ENCODE data around the gene THAP9.
"Not testable (repeated sequence)": the region's sequence is repeated elsewhere in the genome, so short reads cannot be mapped to it uniquely, and the experiment has no call there.

THAP9 gene

DNA sequence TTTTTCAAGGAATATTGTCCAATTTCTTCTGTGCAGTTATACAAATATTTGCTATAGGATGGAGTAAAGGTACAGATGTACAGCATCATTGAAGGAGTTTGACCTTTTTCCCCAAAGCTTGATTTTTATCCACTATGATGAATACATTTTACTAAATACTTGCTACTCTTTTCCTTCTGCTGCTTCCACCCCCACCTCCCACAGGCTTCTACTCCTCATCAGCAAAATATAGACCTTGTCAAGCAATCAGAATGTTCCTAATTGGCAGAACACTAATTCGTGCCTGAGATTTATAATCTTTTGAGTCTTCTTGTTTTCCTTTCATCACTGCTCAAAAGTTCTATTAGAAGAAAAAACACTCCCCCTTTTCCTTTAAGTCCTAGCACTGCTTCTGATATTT is 3.8 kb upstream of the THAP9 start:
- DNase-seq (ENCODE audit: low spot score) = no peak

GRCh38 chr4:82898322-82899243 is 2.0 kb upstream of the THAP9 start:
- no peak for DNase-seq (ENCODE audit: low spot score)

DNA sequence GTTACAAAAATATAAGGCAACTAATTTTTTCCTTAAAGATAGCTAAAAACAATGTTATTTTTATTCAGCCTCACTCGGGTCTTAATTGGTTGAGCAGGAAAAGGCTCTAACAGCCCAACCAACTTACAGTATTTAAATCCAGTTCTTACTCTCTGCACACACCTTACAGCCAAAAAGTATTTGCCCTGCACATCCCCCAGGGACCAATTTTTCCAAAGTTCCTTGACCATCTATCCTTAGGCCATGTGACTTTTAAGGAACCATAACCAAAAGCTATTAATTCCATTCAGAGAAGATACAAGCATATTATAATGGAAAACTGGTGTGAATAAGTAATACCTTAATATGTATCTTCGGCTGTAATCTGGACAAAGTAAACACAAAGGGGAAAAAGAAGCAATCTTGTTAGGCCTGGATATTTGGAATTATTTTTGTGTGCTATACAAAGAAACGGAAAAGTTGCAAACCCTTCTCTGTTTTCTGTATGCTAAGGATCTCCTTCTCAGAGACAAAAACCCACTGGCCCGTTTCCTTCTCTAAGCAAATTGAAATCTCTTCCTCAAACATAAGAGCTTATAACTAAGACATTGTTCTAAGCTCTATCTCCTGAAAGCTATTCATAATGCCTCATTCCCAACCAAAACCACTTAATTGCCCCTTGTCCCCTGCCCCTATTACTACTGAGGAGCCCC is 1.0 kb upstream of the THAP9 start:
- DNase-seq (ENCODE audit: low spot score) = no peak

DNA sequence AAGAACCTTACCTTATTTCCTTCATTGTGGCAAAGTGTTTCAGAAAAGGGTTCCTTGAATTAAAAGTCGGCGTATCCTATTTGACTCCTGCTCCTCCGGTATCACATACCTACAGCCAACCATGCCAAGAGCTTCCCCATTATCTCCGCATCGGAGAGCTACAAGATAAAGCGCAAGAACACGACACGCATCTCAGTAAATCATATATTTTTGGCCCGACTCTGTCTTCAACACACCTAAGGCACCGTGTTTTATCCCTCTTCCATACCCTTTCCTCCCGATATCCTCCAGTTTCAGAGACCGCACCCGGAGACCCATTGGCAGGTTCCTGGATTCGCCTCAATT is 497 bp upstream of the THAP9 start:
- no peak for DNase-seq (ENCODE audit: low spot score)

- DNase-seq (ENCODE audit: low spot score) = no peak
Observed at GRCh38 chr4:82901183-82901718, 716 bp downstream of the THAP9 start.

DNA sequence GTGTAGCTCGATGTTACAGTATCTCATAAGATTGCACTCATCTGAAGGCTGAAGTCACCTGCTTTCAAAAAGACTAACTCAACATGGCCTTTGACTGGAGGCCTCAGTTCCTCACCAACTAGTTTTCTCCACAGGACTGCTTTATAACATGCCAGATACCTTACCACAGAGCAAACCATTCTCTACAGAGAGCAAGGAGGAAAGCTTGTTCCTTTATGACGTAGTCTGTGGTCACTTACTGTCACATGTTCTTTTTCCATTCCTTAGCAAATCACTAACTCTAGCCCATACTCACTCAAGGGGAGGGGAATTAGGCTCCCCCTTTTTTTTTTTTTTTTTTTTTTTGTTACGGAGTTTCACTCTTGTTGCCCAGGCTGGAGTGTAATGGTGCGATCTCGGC is 3.2 kb downstream of the THAP9 start:
- DNase-seq (ENCODE audit: low spot score) = no peak

DNA sequence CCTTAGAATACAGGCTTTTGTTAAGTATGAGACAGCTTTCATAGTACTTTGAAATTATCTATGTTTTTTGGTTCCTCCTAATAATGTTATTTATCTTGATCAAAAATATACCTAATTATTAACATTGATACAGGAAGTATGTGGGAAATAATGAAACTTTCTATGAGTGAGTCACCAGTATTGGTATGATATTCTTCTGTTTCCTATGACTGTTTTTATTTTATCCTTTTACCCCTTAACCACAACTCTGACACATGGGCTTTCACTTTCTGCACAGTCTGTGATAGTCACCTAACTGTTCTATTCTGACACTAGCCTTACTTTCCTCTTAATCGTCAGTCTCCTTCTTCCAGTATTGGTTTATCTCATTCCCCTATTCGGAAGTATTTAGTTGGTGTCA is 4.7 kb downstream of the THAP9 start:
- DNase-seq (ENCODE audit: low spot score) = peak; percentile 37

- DNase-seq (ENCODE audit: low spot score) = no peak
Observed at GRCh38 chr4:82906469-82906868, 5.9 kb downstream of the THAP9 start.

DNA sequence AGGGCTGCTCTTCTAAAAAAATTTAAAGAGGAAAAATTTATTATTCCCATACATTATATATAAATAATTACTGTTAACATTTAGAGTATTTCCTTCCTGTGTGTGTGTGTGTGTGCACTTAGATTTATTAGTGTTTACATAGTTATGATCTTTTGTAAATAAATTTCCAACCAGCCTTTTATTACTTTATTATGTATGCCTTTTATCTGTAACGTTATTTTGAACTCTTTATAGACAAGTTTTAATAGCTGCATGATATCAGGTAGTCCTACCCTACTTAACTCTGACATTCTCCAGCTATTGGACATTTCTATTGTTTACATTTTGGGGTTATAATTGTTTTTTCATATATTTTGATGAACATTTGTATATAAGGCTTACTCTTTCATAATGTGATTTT is 8.8 kb downstream of the THAP9 start:
- no peak for DNase-seq (ENCODE audit: low spot score)

DNA sequence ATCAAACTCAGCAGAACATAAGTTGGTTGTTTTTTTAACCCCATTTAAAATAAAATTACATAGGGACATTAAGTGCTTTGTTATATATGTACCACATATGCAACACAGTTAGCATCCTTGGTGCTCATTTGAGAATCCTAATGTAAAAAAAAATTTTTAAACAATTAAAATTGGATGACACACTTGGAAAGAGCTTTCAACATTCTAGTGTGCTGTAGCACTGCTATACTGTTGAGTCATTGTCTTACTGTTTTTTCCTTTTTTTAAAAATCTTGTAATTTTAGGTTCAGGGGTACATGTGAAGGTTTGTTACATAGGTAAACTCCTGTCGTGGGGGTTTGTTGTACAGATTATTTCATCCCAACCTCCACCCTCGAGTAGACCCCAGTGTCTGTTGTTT is 12.8 kb downstream of the THAP9 start:
- no peak for DNase-seq (ENCODE audit: low spot score)

DNA sequence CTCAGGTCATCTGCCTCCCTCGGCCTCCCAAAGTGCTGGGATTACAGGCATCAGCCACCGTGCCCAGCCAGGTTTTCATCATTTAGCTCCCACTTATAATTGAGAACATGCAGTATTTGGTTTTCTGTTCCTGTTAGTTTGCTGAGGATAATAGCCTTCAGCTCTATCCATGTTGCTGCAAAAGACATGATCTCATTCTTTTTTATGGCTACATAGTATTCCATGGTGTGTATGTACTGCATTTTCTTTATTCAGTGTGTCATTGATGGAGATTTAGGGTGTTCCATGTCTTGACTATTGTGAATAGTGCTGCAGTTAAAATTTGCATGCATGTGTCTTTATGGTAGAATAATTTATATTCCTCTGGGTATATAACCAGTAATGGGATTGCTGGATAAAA is 13.4 kb downstream of the THAP9 start:
- not testable (repeated sequence) for DNase-seq (ENCODE audit: low spot score)

DNA sequence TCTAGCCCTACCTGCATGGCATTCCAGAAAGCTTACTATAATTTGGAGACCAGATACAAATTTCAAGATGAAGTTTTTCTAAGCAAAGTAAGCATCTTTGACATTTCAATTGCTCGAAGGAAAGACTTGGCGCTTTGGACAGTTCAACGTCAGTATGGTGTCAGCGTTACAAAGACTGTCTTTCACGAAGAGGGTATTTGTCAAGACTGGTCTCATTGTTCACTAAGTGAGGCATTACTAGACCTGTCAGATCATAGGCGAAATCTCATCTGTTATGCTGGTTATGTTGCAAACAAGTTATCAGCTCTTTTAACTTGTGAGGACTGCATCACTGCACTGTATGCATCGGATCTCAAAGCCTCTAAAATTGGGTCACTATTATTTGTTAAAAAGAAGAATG is 17.6 kb downstream of the THAP9 start:
- DNase-seq (ENCODE audit: low spot score) = peak; percentile 86

- DNase-seq (ENCODE audit: low spot score) = no peak
Observed at GRCh38 chr4:82919386-82919785, 18.9 kb downstream of the THAP9 start.

DNA sequence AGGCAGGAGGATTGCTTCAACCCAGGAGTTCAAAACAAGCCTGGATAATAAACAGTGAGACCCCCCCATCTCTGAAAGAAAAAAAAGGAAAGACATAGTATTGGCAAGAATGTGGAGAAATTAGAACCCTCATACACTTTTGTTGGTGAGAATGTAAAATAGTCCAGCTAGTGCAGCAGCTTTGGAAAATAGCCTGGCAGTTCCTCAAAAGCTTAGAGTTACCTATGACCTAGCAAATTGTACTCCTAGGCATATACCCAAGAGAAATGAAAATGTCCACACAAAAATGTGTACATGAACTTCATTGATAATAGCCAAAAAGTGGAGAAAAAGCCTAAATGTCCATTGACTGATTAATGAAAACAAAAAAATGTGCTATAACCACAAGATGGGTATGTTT is 21.3 kb downstream of the THAP9 start:
- DNase-seq (ENCODE audit: low spot score) = no peak

GRCh38 chr4:82930848-82931755 is 30.6 kb downstream of the THAP9 start:
- DNase-seq (ENCODE audit: low spot score) = no peak

GRCh38 chr4:82934441-82934840 is 33.9 kb downstream of the THAP9 start:
- no peak for DNase-seq (ENCODE audit: low spot score)

DNA sequence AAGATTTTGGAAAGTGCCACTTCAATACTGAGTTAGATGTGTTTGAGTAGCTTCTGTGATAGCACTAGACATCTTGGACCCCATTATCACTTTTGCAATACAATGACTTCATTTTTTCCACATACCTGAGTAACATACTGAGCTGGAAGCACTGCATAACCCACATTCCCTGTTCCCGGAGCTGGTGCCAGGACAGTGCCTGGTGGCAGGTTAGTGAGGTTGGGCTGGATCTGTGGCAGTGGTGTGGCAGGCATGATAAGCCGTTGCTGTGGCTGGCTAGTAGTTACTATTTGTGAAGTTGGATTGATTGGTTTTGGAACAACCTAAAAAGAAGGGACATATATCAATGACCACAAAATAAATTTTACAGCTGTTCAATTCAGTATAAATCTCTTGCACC is 38.9 kb downstream of the THAP9 start:
- no peak for DNase-seq (ENCODE audit: low spot score)

DNA sequence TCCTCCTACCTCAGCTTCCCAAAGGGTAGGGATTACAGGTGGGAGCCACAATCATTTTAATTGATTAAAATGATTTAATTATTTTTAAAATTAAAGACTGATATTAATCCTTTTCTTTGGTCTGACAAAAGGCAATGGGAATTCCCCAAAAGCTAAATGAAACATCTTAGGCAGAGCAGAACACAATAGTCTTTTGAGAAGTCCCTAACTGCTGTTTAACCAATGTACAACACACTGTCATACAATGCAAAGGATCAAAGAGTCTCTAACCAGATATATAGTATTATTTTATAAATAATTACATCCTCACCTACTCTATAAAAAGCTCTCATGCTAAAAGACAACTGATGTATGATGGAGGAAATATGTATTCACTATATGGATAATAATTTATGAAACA is 47.0 kb downstream of the THAP9 start:
- no peak for DNase-seq (ENCODE audit: low spot score)

DNA sequence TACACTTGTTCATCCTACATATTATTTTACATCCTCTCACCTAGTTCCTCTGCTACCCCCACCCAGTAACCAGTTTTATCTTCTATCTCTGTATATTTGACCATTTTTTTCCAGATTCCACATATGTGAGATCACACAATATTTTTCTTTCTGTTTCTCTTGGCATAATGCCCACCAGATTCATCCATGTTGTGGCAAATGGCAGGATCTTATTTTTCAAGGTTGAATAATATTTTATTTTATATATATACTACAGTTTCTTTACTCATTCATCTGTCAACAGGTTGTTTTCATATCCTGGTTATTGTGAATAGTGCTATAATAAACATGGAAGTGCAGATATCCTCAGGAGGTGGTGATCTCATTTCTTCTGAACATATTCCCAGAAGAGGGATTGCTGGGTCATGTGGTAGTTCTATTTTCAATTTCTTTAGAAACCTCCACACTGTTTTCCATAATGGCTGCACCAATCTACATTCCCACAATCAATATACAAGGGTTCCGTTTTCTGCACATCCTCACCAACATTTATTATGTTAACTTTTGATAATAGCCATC is 48.2 kb downstream of the THAP9 start:
- DNase-seq (ENCODE audit: low spot score) = no peak

GRCh38 chr4:82951196-82951595 is 50.7 kb downstream of the THAP9 start:
- no peak for DNase-seq (ENCODE audit: low spot score)

GRCh38 chr4:82954212-82954611 is 53.7 kb downstream of the THAP9 start:
- DNase-seq (ENCODE audit: low spot score) = no peak

DNA sequence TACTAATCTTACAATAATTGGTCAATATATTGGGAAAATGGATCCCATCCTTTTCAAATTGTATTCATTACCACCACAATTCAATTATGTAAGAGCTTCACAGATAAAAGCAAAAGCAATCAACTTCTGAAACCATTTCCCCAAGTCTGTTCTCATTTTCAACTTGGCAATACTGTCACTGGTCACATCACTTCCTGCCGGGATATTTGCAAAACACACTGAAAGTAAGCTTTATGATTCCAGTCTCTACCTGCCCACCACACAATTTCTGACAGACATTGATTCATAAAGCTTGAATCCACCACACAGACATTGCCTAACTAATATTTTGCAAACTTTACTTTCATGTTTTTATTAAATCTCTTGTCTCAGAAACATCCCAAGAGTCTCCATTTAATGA is 56.5 kb downstream of the THAP9 start:
- no peak for DNase-seq (ENCODE audit: low spot score)

Measured in COLO829 (cell line).